T-helper 2 cell treated with Interferon-gamma antibody and Interleukin-4, amounts not matched to agents 100 ng/mL and 5 ng/mL, for 36 hours (primary cell): ENCODE measurements around the gene GSTM4. TPM values are rescaled to one million over a fixed set of nuclear protein-coding genes. Genes with fewer than 3 reads are reported as not detected.
"Not testable (repeated sequence)": the region's sequence is repeated elsewhere in the genome, so short reads cannot be mapped to it uniquely, and the experiment has no call there.

ENCODE experiments used
- intact Hi-C: fragments of 100-400 bp; cut with micrococcal nuclease; formaldehyde crosslinking; loops from one replicate; pipeline ENCODE4 v1.15.1; 2023
- total RNA-seq: library from RNA; stranded (reverse); gene quantifications from 2 replicates; pipeline ENCODE4 v1.2.3, GENCODE V29; 2022

GSTM4 gene
- total RNA-seq, 1 donor from 2014 or later, result 23.3 TPM

- intact Hi-C loops, result not testable (repeated sequence)
These were observed 39.2 kb downstream of the GSTM4 start for GRCh38 chr1:109695138-109695537.

- intact Hi-C loops, result no loop called here
These were observed 41.2 kb downstream of the GSTM4 start for GRCh38 chr1:109697066-109697465.

GRCh38 chr1:109697861-109698260 lies 42.0 kb downstream of the GSTM4 start:
- intact Hi-C loops, result not testable (repeated sequence)

DNA sequence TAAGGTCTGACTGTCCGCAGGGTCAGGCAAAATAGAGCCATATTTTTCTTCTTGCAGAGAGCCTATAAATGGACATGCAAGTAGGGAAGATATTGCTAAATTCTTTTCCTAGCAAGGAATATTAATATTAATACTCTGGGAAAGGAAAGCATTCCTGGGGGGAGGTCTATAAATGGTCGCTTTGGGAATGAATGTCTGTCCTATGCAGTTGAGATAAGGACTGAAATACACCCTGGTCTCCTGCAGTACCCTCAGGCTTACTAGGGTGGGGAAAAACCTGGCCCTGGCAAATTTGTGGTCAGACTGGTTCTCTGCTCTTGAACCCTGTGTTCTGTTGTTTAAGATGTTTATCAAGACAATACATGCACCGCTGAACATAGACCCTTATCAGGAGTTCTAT lies 47.0 kb downstream of the GSTM4 start:
- intact Hi-C loops, result not testable (repeated sequence)

DNA sequence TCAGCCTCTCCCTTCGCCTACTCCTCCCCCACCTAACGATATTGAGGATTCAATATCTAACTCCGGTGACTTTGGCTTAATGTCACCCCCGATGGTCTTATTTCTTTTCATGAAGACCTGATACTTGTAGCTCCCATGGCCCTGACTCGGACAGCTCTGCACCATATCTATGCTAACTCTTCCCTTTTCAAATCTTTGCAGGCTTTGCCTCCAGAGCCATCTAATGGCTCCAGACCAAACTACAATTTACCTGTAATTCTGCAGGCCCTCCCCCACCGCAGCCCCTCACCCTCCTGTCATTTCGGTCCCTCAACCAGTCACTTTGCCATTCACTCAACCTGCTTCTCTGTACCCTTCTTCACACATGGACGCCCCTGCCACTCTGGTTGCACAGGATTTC lies 48.3 kb downstream of the GSTM4 start:
- intact Hi-C loops, result no loop called here

DNA sequence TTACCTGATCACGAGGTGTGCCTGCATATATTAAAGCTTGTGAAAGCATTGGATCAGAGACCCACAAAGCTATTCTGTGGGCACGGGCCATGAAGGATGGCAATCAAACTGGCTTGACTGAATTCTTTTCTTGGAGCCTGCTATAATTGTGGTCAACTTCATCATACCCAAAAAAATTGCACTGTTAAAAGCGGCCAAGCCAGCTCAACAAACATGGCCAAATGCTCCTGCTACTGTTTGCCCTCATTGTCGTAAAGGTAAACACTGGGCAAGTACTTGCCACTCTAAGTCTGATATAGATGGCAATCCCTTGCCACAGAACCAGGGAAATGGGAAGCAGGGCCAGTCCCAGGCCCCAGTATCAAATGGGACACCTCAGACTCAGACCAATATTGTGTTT lies 49.5 kb downstream of the GSTM4 start:
- intact Hi-C loops, result no loop called here

- intact Hi-C loops, result not testable (repeated sequence)
These were observed 53.0 kb downstream of the GSTM4 start for GRCh38 chr1:109708949-109709348.

DNA sequence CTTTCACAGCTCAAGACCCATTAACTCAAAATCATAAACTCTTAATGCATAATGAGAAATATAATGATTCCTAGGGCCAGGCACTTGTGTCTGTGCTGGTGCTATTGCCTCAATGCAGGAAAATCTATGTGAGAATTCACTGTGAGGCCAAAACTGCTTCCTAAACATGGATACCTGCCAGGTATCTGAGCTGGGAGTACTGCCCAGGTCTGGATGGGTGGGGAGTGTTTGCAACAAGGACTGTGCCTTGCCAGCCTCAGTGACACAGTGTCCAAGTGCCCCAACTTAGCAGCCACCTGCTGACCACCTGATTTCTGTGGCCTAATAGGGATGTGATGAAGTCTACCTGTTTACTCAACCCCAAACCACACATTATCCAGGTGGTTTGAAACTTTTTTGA lies 53.9 kb downstream of the GSTM4 start:
- intact Hi-C loops, result not testable (repeated sequence)

Other genes starting within 250 kb of the GSTM4 start
- 201 and 210 TPM in 2 replicates for gene PSMA5, start 229.7 kb upstream of the GSTM4 start, total RNA-seq
- gene SYPL2, start 189.6 kb upstream of the GSTM4 start, total RNA-seq, result not detected in 2 replicates
- 9.0 and 10.5 TPM in 2 replicates for gene ATXN7L2, start 172.2 kb upstream of the GSTM4 start, total RNA-seq
- 16.6 and 18.3 TPM in 2 replicates for gene CYB561D1, start 162.0 kb upstream of the GSTM4 start, total RNA-seq
- 1.6 and 1.9 TPM in 2 replicates for gene AMIGO1, start 146.4 kb upstream of the GSTM4 start, total RNA-seq
- 0.20 and 0.57 TPM in 2 replicates for gene GPR61, start 116.2 kb upstream of the GSTM4 start, total RNA-seq
- gene GNAI3, start 107.5 kb upstream of the GSTM4 start, total RNA-seq, result 9.5 and 9.6 TPM in 2 replicates
- not detected in 2 replicates for gene GNAT2, start 36.5 kb upstream of the GSTM4 start, total RNA-seq
- 78.9 and 91.8 TPM in 2 replicates for gene AMPD2, start 36.3 kb upstream of the GSTM4 start, total RNA-seq
- 42.2 and 44.3 TPM in 2 replicates for gene GSTM2, start 12.0 kb downstream of the GSTM4 start, total RNA-seq
- 91.4 and 97.0 TPM in 2 replicates for gene GSTM1, start 31.7 kb downstream of the GSTM4 start, total RNA-seq
- 0.14 and 0.18 TPM in 2 replicates for gene GSTM5, start 56.2 kb downstream of the GSTM4 start, total RNA-seq
- gene GSTM3, start 84.9 kb downstream of the GSTM4 start, total RNA-seq, result 6.4 and 9.2 TPM in 2 replicates
- not detected in 2 replicates for gene EPS8L3, start 107.8 kb downstream of the GSTM4 start, total RNA-seq